Omental fat pad (tissue), 4 donors: ENCODE results near the gene SIK3. TPM values are rescaled to one million over a fixed set of nuclear protein-coding genes. Genes with fewer than 3 reads are reported as not detected.

Experiments used
- ATAC-seq: fragments of 150-250 bp; one replicate; pipeline ENCODE4 v1.9.1; 2016; ENCODE audit warnings: mild to moderate bottlenecking, moderate library complexity; ENCODE audit not compliant: low FRiP score
- DNase-seq: peaks from one replicate; pipeline ENCODE4 v3.0.0-alpha.2; 2019; ENCODE audit warnings: low spot score
- CTCF ChIP-seq, 3 donors: fragments of 450-650 bp; IDR thresholded peaks; one replicate each; pipeline ENCODE4 v1.5.1; 2016 to 2017; ENCODE audit warnings: antibody characterized with exemption in 3 of 3, mild to moderate bottlenecking in 3 of 3, moderate library complexity in 2 of 3
- total RNA-seq, 4 donors: library from RNA; depleted of rRNA; stranded (reverse); fragments of >200 nt; gene quantifications; one replicate each; pipeline ENCODE4 v1.1.0, GENCODE V29; 2016

The SIK3 gene
- total RNA-seq, 4 donors from 2014 or later = 31.2 to 54.6 (median 50.2) TPM

GRCh38 chr11:117083011-117083935 lies 15.0 kb downstream of the SIK3 start:
- no peak for TF ChIP-seq CTCF (IDR thresholded peaks at IDR 0.05)
- DNase-seq = no peak
- no peak for ATAC-seq

- no peak for DNase-seq
- no peak for ATAC-seq
- TF ChIP-seq CTCF (IDR thresholded peaks at IDR 0.05) = no peak
These were observed 16.3 kb downstream of the SIK3 start for GRCh38 chr11:117081908-117082307.

GRCh38 chr11:117080370-117080769 lies 17.9 kb downstream of the SIK3 start:
- DNase-seq = no peak
- no peak for ATAC-seq
- no peak for TF ChIP-seq CTCF (IDR thresholded peaks at IDR 0.05)

GRCh38 chr11:117076941-117077691 lies 21.1 kb downstream of the SIK3 start:
- no peak for DNase-seq
- TF ChIP-seq CTCF (IDR thresholded peaks at IDR 0.05) = no peak
- no peak for ATAC-seq

GRCh38 chr11:117075186-117075585 lies 23.0 kb downstream of the SIK3 start:
- ATAC-seq (no peak), DNase-seq (no peak)
- no peak for TF ChIP-seq CTCF (IDR thresholded peaks at IDR 0.05)

- DNase-seq = no peak
- ATAC-seq = no peak
- TF ChIP-seq CTCF (IDR thresholded peaks at IDR 0.05) = no peak
These were observed 24.1 kb downstream of the SIK3 start for GRCh38 chr11:117074119-117074518.
